ENCODE data around the gene NLRP9. TPM values are rescaled to one million over a fixed set of nuclear protein-coding genes. Genes with fewer than 3 reads are reported as not detected.

Gene NLRP9
- total and polyA plus RNA-seq, 2 of the 13 experiments (the other 11 are each of a cell fraction or from before 2014, with no cell fraction given): not detected

- peak; percentile 42; the same call in 1 of the 2 replicates for TF ChIP-seq ZNF710 (CRISPR knock-in tag; IDR thresholded peaks at IDR 0.05; ENCODE audit: borderline replicate concordance)
- TF ChIP-seq RBM22 (optimal IDR thresholded peaks at IDR 0.05; ENCODE audit: low read length): no peak
- TF ChIP-seq ETV6 (CRISPR knock-in tag; conservative IDR thresholded peaks at IDR 0.05): no peak
- TF ChIP-seq ZNF264 (CRISPR knock-in tag; IDR thresholded peaks at IDR 0.05): peak; percentile 48; the same call in 1 of the 2 replicates
- TF ChIP-seq SMARCC2 (IDR thresholded peaks at IDR 0.05): no peak
- TF ChIP-seq SMC3 (IDR thresholded peaks at IDR 0.05; ENCODE audit: low read length): no peak
- TF ChIP-seq NR1H2 (CRISPR knock-in tag; IDR thresholded peaks at IDR 0.05; ENCODE audit: borderline replicate concordance, low read depth): no peak
- TF ChIP-seq, protein P1, sequence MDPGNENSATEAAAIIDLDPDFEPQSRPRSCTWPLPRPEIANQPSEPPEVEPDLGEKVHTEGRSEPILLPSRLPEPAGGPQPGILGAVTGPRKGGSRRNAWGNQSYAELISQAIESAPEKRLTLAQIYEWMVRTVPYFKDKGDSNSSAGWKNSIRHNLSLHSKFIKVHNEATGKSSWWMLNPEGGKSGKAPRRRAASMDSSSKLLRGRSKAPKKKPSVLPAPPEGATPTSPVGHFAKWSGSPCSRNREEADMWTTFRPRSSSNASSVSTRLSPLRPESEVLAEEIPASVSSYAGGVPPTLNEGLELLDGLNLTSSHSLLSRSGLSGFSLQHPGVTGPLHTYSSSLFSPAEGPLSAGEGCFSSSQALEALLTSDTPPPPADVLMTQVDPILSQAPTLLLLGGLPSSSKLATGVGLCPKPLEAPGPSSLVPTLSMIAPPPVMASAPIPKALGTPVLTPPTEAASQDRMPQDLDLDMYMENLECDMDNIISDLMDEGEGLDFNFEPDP (CRISPR knock-in tag; conservative IDR thresholded peaks at IDR 0.05): no peak
- TF ChIP-seq SMYD3 (CRISPR knock-in tag; IDR thresholded peaks at IDR 0.05): no peak
- TF ChIP-seq ZNF282 (IDR thresholded peaks at IDR 0.05; ENCODE audit: partially characterized antibody): no peak
- TF ChIP-seq PAX8 (CRISPR knock-in tag; IDR thresholded peaks at IDR 0.05; ENCODE audit: borderline replicate concordance): no peak
- TF ChIP-seq NFIC (IDR thresholded peaks at IDR 0.05; ENCODE audit: low read length): no peak; the same call in 1 of the 2 replicates
- TF ChIP-seq MAF1 (CRISPR knock-in tag; IDR thresholded peaks at IDR 0.05; ENCODE audit: borderline replicate concordance): no peak
- TF ChIP-seq GATAD1 (CRISPR knock-in tag; IDR thresholded peaks at IDR 0.05): no peak
- TF ChIP-seq MZF1 (CRISPR knock-in tag; IDR thresholded peaks at IDR 0.05; ENCODE audit: borderline replicate concordance): no peak
- no peak for TF ChIP-seq CENPBD1 (CRISPR knock-in tag; IDR thresholded peaks at IDR 0.05; ENCODE audit: borderline replicate concordance, low read depth)
- TF ChIP-seq ZNF563 (CRISPR knock-in tag; IDR thresholded peaks at IDR 0.05): no peak
- TF ChIP-seq, protein P2, sequence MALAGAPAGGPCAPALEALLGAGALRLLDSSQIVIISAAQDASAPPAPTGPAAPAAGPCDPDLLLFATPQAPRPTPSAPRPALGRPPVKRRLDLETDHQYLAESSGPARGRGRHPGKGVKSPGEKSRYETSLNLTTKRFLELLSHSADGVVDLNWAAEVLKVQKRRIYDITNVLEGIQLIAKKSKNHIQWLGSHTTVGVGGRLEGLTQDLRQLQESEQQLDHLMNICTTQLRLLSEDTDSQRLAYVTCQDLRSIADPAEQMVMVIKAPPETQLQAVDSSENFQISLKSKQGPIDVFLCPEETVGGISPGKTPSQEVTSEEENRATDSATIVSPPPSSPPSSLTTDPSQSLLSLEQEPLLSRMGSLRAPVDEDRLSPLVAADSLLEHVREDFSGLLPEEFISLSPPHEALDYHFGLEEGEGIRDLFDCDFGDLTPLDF (CRISPR knock-in tag; IDR thresholded peaks at IDR 0.05): peak; percentile 31; the same call in 1 of the 2 replicates
- peak; percentile 49; the same call in 1 of the 2 replicates for TF ChIP-seq ZNF670 (CRISPR knock-in tag; IDR thresholded peaks at IDR 0.05; ENCODE audit: borderline replicate concordance)
- no peak for TF ChIP-seq REXO4 (CRISPR knock-in tag; IDR thresholded peaks at IDR 0.05; ENCODE audit: borderline replicate concordance)
- TF ChIP-seq ZNF496 (CRISPR knock-in tag; IDR thresholded peaks at IDR 0.05; ENCODE audit: insufficient replicate concordance): no peak
- TF ChIP-seq, protein P3, sequence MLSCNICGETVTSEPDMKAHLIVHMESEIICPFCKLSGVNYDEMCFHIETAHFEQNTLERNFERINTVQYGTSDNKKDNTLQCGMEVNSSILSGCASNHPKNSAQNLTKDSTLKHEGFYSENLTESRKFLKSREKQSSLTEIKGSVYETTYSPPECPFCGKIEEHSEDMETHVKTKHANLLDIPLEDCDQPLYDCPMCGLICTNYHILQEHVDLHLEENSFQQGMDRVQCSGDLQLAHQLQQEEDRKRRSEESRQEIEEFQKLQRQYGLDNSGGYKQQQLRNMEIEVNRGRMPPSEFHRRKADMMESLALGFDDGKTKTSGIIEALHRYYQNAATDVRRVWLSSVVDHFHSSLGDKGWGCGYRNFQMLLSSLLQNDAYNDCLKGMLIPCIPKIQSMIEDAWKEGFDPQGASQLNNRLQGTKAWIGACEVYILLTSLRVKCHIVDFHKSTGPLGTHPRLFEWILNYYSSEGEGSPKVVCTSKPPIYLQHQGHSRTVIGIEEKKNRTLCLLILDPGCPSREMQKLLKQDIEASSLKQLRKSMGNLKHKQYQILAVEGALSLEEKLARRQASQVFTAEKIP (CRISPR knock-in tag; IDR thresholded peaks at IDR 0.05; ENCODE audit: borderline replicate concordance): no peak
- TF ChIP-seq HIVEP1 (CRISPR knock-in tag; IDR thresholded peaks at IDR 0.05): peak; percentile 35; the same call in 1 of the 2 replicates
Observed at GRCh38 chr19:55683449-55684261, 54.5 kb downstream of the NLRP9 start (continued).
